Measurements from ENCODE around the gene PABPC1L.

PABPC1L gene

GRCh38 chr20:44942264-44942973 lies 32.6 kb downstream of the PABPC1L start:
- no peak for DNase-seq (ENCODE audit: low read depth in 2 of 2)

- no peak for DNase-seq (ENCODE audit: low read depth in 2 of 2)
Measured at GRCh38 chr20:44943828-44944227, 34.0 kb downstream of the PABPC1L start.

GRCh38 chr20:44945261-44945660 lies 35.4 kb downstream of the PABPC1L start:
- DNase-seq (ENCODE audit: low read depth in 2 of 2) = no peak

- no peak for DNase-seq (ENCODE audit: low read depth in 2 of 2)
Measured at GRCh38 chr20:44946271-44946852, 36.5 kb downstream of the PABPC1L start.

- DNase-seq (ENCODE audit: low read depth in 2 of 2) = no peak
Measured at GRCh38 chr20:44948107-44948506, 38.2 kb downstream of the PABPC1L start.

- DNase-seq (ENCODE audit: low read depth in 2 of 2) = no peak
Measured at GRCh38 chr20:44948513-44948912, 38.7 kb downstream of the PABPC1L start.

GRCh38 chr20:44950368-44950767 lies 40.5 kb downstream of the PABPC1L start:
- no peak for DNase-seq (ENCODE audit: low read depth in 2 of 2)

GRCh38 chr20:44952731-44953130 lies 42.9 kb downstream of the PABPC1L start:
- no peak for DNase-seq (ENCODE audit: low read depth in 2 of 2)

GRCh38 chr20:44954211-44954610 lies 44.4 kb downstream of the PABPC1L start:
- no peak for DNase-seq (ENCODE audit: low read depth in 2 of 2)

- no peak for DNase-seq (ENCODE audit: low read depth in 2 of 2)
Measured at GRCh38 chr20:44955270-44955669, 45.4 kb downstream of the PABPC1L start.

- DNase-seq (ENCODE audit: low read depth in 2 of 2) = no peak
Measured at GRCh38 chr20:44956410-44956809, 46.5 kb downstream of the PABPC1L start.

GRCh38 chr20:44958276-44958675 lies 48.4 kb downstream of the PABPC1L start:
- no peak for DNase-seq (ENCODE audit: low read depth in 2 of 2)

- DNase-seq (ENCODE audit: low read depth in 2 of 2) = no peak
Measured at GRCh38 chr20:44959082-44959637, 49.3 kb downstream of the PABPC1L start.

- DNase-seq (ENCODE audit: low read depth in 2 of 2) = peak; percentile 63 to 68
Measured at GRCh38 chr20:44959638-44960102, 49.8 kb downstream of the PABPC1L start.

GRCh38 chr20:44960103-44960852 lies 50.4 kb downstream of the PABPC1L start, which contains the start of gene TOMM34:
Gene TOMM34, minus strand, starts transcription at chr20:44960397. Its CDS starts 64 bp downstream, at chr20:44960333.
- peak; percentile 91 to 97 for DNase-seq (ENCODE audit: low read depth in 2 of 2)

GRCh38 chr20:44961011-44961869 lies 51.4 kb downstream of the PABPC1L start:
- no peak for DNase-seq (ENCODE audit: low read depth in 2 of 2)

GRCh38 chr20:44961870-44962267 lies 52.0 kb downstream of the PABPC1L start:
- no peak for DNase-seq (ENCODE audit: low read depth in 2 of 2)

- no peak for DNase-seq (ENCODE audit: low read depth in 2 of 2)
Measured at GRCh38 chr20:44962483-44962882, 52.6 kb downstream of the PABPC1L start.

GRCh38 chr20:44963325-44964215 lies 53.7 kb downstream of the PABPC1L start:
- no peak for DNase-seq (ENCODE audit: low read depth in 2 of 2)

GRCh38 chr20:44965651-44966029 lies 55.8 kb downstream of the PABPC1L start:
- DNase-seq (ENCODE audit: low read depth in 2 of 2) = no peak

Measured in stimulated activated CD4-positive, alpha-beta T cell treated with anti-CD3 and anti-CD28 coated beads, Interleukin-15, amount 100 ng/mL, for 48 hours (primary cell).